Endothelial cell of umbilical vein (primary cell): ENCODE data around the gene TRIM25. TPM values are rescaled to one million over a fixed set of nuclear protein-coding genes. Genes with fewer than 3 reads are reported as not detected.

Experiments
- BruUV-seq: library from RNA; stranded (reverse); fragments of 400-500 nt; replicated peaks from 2 replicates; lab custom pipeline; 2021; lab: Mats Ljungman, UMichigan
- CTCF ChIA-PET: fragments of 300-600, 350-600 bp; sonication (Branson Sonifier 250); formaldehyde crosslinking; loops from one replicate; lab custom pipeline; 2021; ENCODE audit warnings: antibody characterized with exemption, inconsistent platforms; lab: Charles Lee
- POLR2A ChIA-PET: fragments of 300-600, 350-600 bp; sonication (Branson Sonifier 250); formaldehyde crosslinking; loops from one replicate; lab custom pipeline; 2021; ENCODE audit warnings: antibody characterized with exemption, inconsistent platforms; lab: Charles Lee
- DNase-seq: peaks from one replicate; pipeline ENCODE4 v3.0.0-alpha.2; 2011; ENCODE audit warnings: low read depth, low spot score
- FAIRE-seq: peaks from 2 replicates; lab custom pipeline; 2011; peaks lifted over from hg19 to GRCh38; lab: Jason Lieb, UNC
- H2AFZ ChIP-seq: 2 replicates; pipeline ENCODE4 v1.6.0; 2012; ENCODE audit warnings: low read depth, low read length, control low read depth, inconsistent platforms
- H3K27ac ChIP-seq: 2 replicates; pipeline ENCODE4 v1.5.1; 2011; ENCODE audit warnings: low read depth, mild to moderate bottlenecking, control low read depth, low read length, moderate library complexity; ENCODE audit not compliant: insufficient read depth
- H3K27me3 ChIP-seq, 2 experiments: 2 replicates each; pipeline versions ENCODE4 v1.6.0 to v1.6.1; 2011; ENCODE audit warnings: low read length in 2 of 2, mixed read lengths in 1 of 2; ENCODE audit not compliant: control insufficient read depth in 2 of 2, insufficient read depth in 2 of 2
- H3K36me3 ChIP-seq, 2 experiments: 2 replicates in 1 of 2; 3 replicates in 1 of 2; pipeline ENCODE4 v1.5.1; 2011; ENCODE audit warnings: low read length in 2 of 2, mild to moderate bottlenecking in 1 of 2, moderate library complexity in 1 of 2; ENCODE audit not compliant: control insufficient read depth in 2 of 2, insufficient read depth in 2 of 2; ENCODE audit errors: extremely low read depth in 1 of 2
- H3K4me1 ChIP-seq: 3 replicates; pipeline ENCODE4 v1.5.1; 2011; ENCODE audit warnings: mild to moderate bottlenecking, low read length; ENCODE audit not compliant: control insufficient read depth, insufficient read depth; ENCODE audit errors: extremely low read depth
- H3K4me2 ChIP-seq: 2 replicates; pipeline ENCODE4 v1.6.1; 2011; ENCODE audit warnings: low read length, control low read depth, mixed read lengths; ENCODE audit not compliant: insufficient read depth
- H3K4me3 ChIP-seq, 3 experiments: fragments of 200-600 bp in 1 of 3; sonication (generic), shearing (Covaris generic) in 1 of 3; replicated peaks in 1 of 3; 2 replicates each; pipeline ENCODE4 v1.5.1; 2011 to 2016; ENCODE audit warnings: control low read depth in 3 of 3, low read length in 3 of 3, mild to moderate bottlenecking in 2 of 3, inconsistent platforms in 1 of 3, low read depth in 1 of 3, moderate library complexity in 1 of 3; ENCODE audit not compliant: insufficient read depth in 1 of 3
- H3K79me2 ChIP-seq: 2 replicates; pipeline ENCODE4 v1.6.0; 2012; ENCODE audit warnings: low read length, inconsistent platforms; ENCODE audit not compliant: control insufficient read depth, insufficient read depth
- H3K9ac ChIP-seq: replicated peaks from 2 replicates; pipeline ENCODE3; 2011; ENCODE audit warnings: low read length, control low read depth; ENCODE audit not compliant: insufficient read depth; ENCODE audit errors: extremely low read depth
- H3K9me1 ChIP-seq: replicated peaks from 3 replicates; pipeline ENCODE4 v1.6.0; 2011; ENCODE audit warnings: mild to moderate bottlenecking, low read length; ENCODE audit not compliant: control insufficient read depth, insufficient read depth; ENCODE audit errors: extremely low read depth
- H3K9me3 ChIP-seq: replicated peaks from 2 replicates; pipeline ENCODE4 v1.5.1; 2012; ENCODE audit warnings: low read length, inconsistent platforms; ENCODE audit not compliant: control insufficient read depth, insufficient read depth
- H4K20me1 ChIP-seq: replicated peaks from 2 replicates; pipeline ENCODE3; 2011; ENCODE audit warnings: mild to moderate bottlenecking, low read length; ENCODE audit not compliant: control insufficient read depth, insufficient read depth; ENCODE audit errors: extremely low read depth
- CTCF ChIP-seq, 2 donors: IDR thresholded peaks; 1 replicate in 1 of 2; 2 replicates in 1 of 2; pipeline ENCODE4 v1.5.1; 2011; ENCODE audit warnings: low read length in 2 of 2, mild to moderate bottlenecking in 2 of 2, moderate library complexity in 2 of 2, control low read depth in 1 of 2, inconsistent platforms in 1 of 2, low read depth in 1 of 2; ENCODE audit not compliant: insufficient read depth in 1 of 2; ENCODE audit errors: extremely low read depth in 1 of 2
- EZH2 ChIP-seq: IDR thresholded peaks from 2 replicates; pipeline ENCODE4 v1.6.1; 2012; ENCODE audit warnings: borderline replicate concordance, low read depth, mild to moderate bottlenecking, moderate library complexity, low read length, inconsistent platforms; ENCODE audit not compliant: severe bottlenecking
- FOS ChIP-seq: IDR thresholded peaks from 2 replicates; pipeline ENCODE4 v1.6.1; 2011; ENCODE audit warnings: mild to moderate bottlenecking, low read length, moderate library complexity, borderline replicate concordance; ENCODE audit not compliant: insufficient read depth
- GATA2 ChIP-seq: IDR thresholded peaks from 2 replicates; pipeline ENCODE4 v1.7.0; 2011; ENCODE audit warnings: low read depth, mild to moderate bottlenecking, moderate library complexity, mixed read lengths, low read length; ENCODE audit not compliant: insufficient read length, insufficient read depth
- JUN ChIP-seq: IDR thresholded peaks from 2 replicates; pipeline ENCODE4 v1.6.1; 2011; ENCODE audit warnings: borderline replicate concordance, low read depth; ENCODE audit not compliant: insufficient read length, insufficient read depth
- MAX ChIP-seq: IDR thresholded peaks from 2 replicates; pipeline ENCODE4 v1.6.1; 2011; ENCODE audit not compliant: insufficient read depth, insufficient read length
- MYC ChIP-seq: IDR thresholded peaks from one replicate; pipeline ENCODE4 v1.6.1; 2011; ENCODE audit warnings: mild to moderate bottlenecking, low read depth, low read length
- POLR2A ChIP-seq: IDR thresholded peaks from 2 replicates; pipeline ENCODE4 v1.6.1; 2012; ENCODE audit warnings: low read depth, mild to moderate bottlenecking, control low read depth, low read length
- POLR2AphosphoS5 ChIP-seq: IDR thresholded peaks from 2 replicates; pipeline ENCODE4 v1.6.1; 2012; ENCODE audit warnings: low read depth, mild to moderate bottlenecking, control low read depth, low read length, moderate library complexity; ENCODE audit not compliant: insufficient read depth
- dilution Hi-C: fragments of 300-500 bp; cut with MboI; formaldehyde crosslinking; loops from one replicate; pipeline ENCODE4 v1.15.0; 2019; ENCODE audit warnings: low sequenced_read_pairs; ENCODE audit not compliant: extremely low pct_ligation_motif_present
- intact Hi-C: fragments of 100-400 bp; cut with micrococcal nuclease; formaldehyde crosslinking; loops from one replicate; pipeline ENCODE4 v1.10.0; 2022
- polyA plus RNA-seq, 4 experiments: library from polyadenylated mRNA; depleted of rRNA in 3 of 4; stranded (reverse) in 3 of 4; unstranded in 1 of 4; fragments of >200 nt; gene quantifications; 2 replicates each; pipeline versions ENCODE4 v1.2.1 to v1.2.3, GENCODE V29; 2011 to 2012; ENCODE audit warnings: missing spikeins in 1 of 4
- total RNA-seq: library from RNA; stranded (reverse); gene quantifications from 2 replicates; pipeline ENCODE4 v1.2.3, GENCODE V29; 2021

Gene TRIM25
- total and polyA plus RNA-seq, 2 donors (not counting 3 experiments of a cell fraction or from before 2014, with no cell fraction given), result 42.8 to 98.4 TPM

- ChIA-PET CTCF (interaction anchor here (1.2 kb wide), 1 partner anchor 170 kb away, joined by 3 read pairs; no protein-coding TSS in a partner anchor), POLR2A (no interaction called here)
- dilution Hi-C loops (no loop called here), intact Hi-C loops (no loop called here)
- H3K79me2 ChIP-seq, result peaks cover 18% of the 10 kb centered on the region
- no peak overlapping the region for H3K4me3 ChIP-seq
- no peak overlapping the region for H2AFZ ChIP-seq
- no peaks in the 10 kb centered on the region for H4K20me1 ChIP-seq
- no peak overlapping the region for H3K4me2 ChIP-seq
- H3K36me3 ChIP-seq, result peaks cover 4 to 10% of the 10 kb centered on the region in 2 experiments
- no TSS peak for BruUV-seq
- TF ChIP-seq POLR2A (no peak), MAX (no peak), POLR2AphosphoS5 (no peak), EZH2 (no peak), JUN (no peak), CTCF (IDR thresholded peaks at IDR 0.05; ENCODE audit: extremely low read depth in 1 of 2, insufficient read depth in 1 of 2, low read depth in 1 of 2, low read length in 2 of 2) (no peak), FOS (no peak), GATA2 (no peak), MYC (no peak)
- no peaks in the 10 kb centered on the region for H3K9me1 ChIP-seq
- no peak overlapping the region for H3K27ac ChIP-seq
- no peak for FAIRE-seq
- H3K4me1 ChIP-seq, result peaks cover 6% of the 10 kb centered on the region
- no peaks in the 10 kb centered on the region for H3K27me3 ChIP-seq
- no peak overlapping the region for H3K9ac ChIP-seq
- no peaks in the 10 kb centered on the region for H3K9me3 ChIP-seq
- no peak for DNase-seq
Observed at GRCh38 chr17:56949595-56949994, 35.7 kb upstream of the TRIM25 start.
